ENCODE results near the gene KIF26B. TPM values are rescaled to one million over a fixed set of nuclear protein-coding genes. Genes with fewer than 3 reads are reported as not detected.
"Not testable (repeated sequence)": the region's sequence is repeated elsewhere in the genome, so short reads cannot be mapped to it uniquely, and the experiment has no call there.

The KIF26B gene
- total RNA-seq, 1 experiment from 2014 or later, result 0.04 TPM

DNA sequence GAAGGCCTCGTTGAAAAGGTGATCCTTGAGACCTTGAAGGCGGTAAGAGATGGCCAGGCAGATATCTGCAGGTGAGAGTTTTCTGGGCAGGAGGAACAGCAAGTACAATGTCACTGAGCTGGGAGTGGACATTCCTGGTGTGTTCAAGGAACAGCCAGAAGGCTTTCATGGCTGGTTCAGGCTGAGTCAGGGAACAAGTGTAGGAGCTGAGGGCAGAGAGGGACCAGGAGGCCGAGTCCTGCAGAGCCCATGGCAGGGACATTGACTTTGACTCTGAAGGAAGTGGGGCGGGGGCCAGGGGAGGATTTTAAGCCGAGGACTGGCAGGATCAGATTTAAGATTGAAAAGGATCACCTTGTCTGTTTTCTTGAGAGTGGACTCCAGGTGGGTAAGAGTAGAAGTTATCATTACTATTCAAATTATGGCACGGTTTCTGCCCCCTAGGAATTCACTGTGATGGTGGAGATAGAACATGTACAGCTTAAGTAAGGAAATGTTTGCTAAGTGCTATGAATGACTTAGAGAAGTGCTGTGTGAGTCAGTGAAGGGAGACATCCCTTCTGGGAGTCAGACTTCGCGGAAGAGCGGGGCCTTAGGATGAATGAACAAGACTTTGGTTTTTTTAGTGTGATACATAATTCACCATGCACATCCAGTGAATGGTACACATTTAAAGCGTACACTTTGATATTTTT lies 202.3 kb downstream of the KIF26B start:
- Histone ChIP-seq H3K9me3 (ENCODE audit: low read length) (no peaks in the 10 kb centered on the region), H2AFZ (ENCODE audit: low read length) (no peak overlapping the region), H3K4me3 (ENCODE audit: low read length) (no peak overlapping the region), H3K27me3 (ENCODE audit: low read length) (peaks cover 63% of the 10 kb centered on the region), H3K4me2 (ENCODE audit: low read length) (no peak overlapping the region), H3K9me2 (replicated peaks; ENCODE audit: low read length) (no peaks in the 10 kb centered on the region), H3K36me3 (ENCODE audit: low read depth, low read length) (no peaks in the 10 kb centered on the region), H3K4me1 (ENCODE audit: insufficient read depth, low read length) (no peaks in the 10 kb centered on the region), H3F3A (ENCODE audit: low read length, unreplicated experiment) (no peaks in the 10 kb centered on the region), H4K20me1 (ENCODE audit: low read length) (no peaks in the 10 kb centered on the region), H3K27ac (ENCODE audit: low read length) (no peak overlapping the region), H3K9ac (ENCODE audit: low read length) (no peak overlapping the region), H3K79me2 (ENCODE audit: low read length) (no peaks in the 10 kb centered on the region)
- no peak for TF ChIP-seq CTCF (conservative IDR thresholded peaks at IDR 0.05; ENCODE audit: low read depth, low read length)
- no peak for TF ChIP-seq EZH2 (IDR thresholded peaks at IDR 0.05; ENCODE audit: low read length, unreplicated experiment)
- no peak for TF ChIP-seq EZH2phosphoT487 (IDR thresholded peaks at IDR 0.05; ENCODE audit: borderline replicate concordance, low read length)
- intact Hi-C loops (cut with micrococcal nuclease), result no loop called here
- POLR2A ChIA-PET (ENCODE audit: unreplicated experiment), result no interaction called here
- CTCF ChIA-PET, result no interaction called here
- no peak for DNase-seq
- BruUV-seq (replicated peaks), result no TSS peak
- no peak for ATAC-seq

DNA sequence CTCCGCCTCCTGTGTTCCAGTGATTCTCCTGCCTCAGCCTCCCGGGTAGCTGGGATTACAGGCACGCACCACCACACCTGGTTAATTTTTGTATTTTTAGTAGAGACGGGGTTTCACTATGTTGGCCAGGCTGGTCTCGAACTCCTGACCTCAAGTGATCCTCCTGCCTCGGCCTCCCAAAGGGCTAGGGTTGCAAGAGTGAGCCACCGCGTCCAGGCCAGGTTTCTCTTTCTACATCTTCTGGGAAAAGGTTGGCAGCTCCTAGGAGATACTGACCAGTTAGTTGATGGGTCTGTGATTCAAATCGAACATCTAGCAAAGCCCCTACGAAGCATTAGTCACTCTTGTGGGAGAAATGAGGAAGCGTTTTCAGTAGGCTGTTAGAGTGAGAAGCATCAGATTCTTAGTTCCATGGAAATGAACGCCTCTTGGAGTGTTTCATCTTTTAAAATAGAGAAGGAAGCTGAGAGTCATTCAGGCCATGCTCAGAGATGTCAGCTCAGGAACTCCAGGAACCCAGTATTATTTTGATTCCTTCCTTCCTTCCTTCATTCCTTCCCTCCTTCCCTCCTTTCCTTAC lies 204.4 kb downstream of the KIF26B start:
- H3K4me3 ChIP-seq (ENCODE audit: low read length); POLR2A ChIA-PET (ENCODE audit: unreplicated experiment); intact Hi-C loops (cut with micrococcal nuclease); DNase-seq; H3K4me2 ChIP-seq (ENCODE audit: low read length); H3K9me3 ChIP-seq (ENCODE audit: low read length); H3K9me2 ChIP-seq (replicated peaks; ENCODE audit: low read length); H2AFZ ChIP-seq (ENCODE audit: low read length); H4K20me1 ChIP-seq (ENCODE audit: low read length); H3K9ac ChIP-seq (ENCODE audit: low read length); ATAC-seq; CTCF ChIA-PET; BruUV-seq (replicated peaks); H3F3A ChIP-seq (ENCODE audit: low read length, unreplicated experiment); H3K4me1 ChIP-seq (ENCODE audit: insufficient read depth, low read length); H3K27ac ChIP-seq (ENCODE audit: low read length); H3K79me2 ChIP-seq (ENCODE audit: low read length); H3K36me3 ChIP-seq (ENCODE audit: low read depth, low read length): not testable (repeated sequence)
- peaks cover 59% of the 10 kb centered on the region for H3K27me3 ChIP-seq (ENCODE audit: low read length)

DNA sequence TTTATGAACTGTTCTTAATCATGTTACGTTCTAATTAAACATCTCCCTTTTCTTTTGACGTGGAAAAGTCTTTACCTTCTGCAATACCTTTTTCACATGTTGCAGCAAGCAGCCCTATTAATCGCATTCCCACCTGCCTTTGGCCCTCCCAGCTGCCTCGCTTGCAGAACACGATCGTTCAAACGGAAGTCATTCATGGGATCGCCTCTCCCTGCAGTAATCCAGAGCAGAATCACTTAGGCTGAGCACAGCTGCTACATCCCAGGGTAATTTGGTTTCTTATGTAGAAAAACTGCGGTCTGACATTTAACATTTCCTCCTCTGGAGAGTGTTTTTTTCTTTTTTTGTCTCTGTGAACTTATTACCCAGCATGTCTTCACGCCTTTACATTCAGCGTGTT lies 206.3 kb downstream of the KIF26B start:
- ATAC-seq (no peak), DNase-seq (no peak)
- H3K4me2 ChIP-seq (ENCODE audit: low read length), result no peak overlapping the region
- H4K20me1 ChIP-seq (ENCODE audit: low read length), result no peaks in the 10 kb centered on the region
- no peaks in the 10 kb centered on the region for H3K36me3 ChIP-seq (ENCODE audit: low read depth, low read length)
- H3K9me3 ChIP-seq (ENCODE audit: low read length), result no peaks in the 10 kb centered on the region
- H3F3A ChIP-seq (ENCODE audit: low read length, unreplicated experiment), result no peaks in the 10 kb centered on the region
- no peak overlapping the region for H3K9ac ChIP-seq (ENCODE audit: low read length)
- H3K27me3 ChIP-seq (ENCODE audit: low read length), result peaks cover 64% of the 10 kb centered on the region
- no peak overlapping the region for H3K27ac ChIP-seq (ENCODE audit: low read length)
- H3K9me2 ChIP-seq (replicated peaks; ENCODE audit: low read length), result no peaks in the 10 kb centered on the region
- BruUV-seq (replicated peaks), result no TSS peak
- ChIA-PET CTCF (no interaction called here), POLR2A (ENCODE audit: unreplicated experiment) (no interaction called here)
- H3K4me1 ChIP-seq (ENCODE audit: insufficient read depth, low read length), result no peaks in the 10 kb centered on the region
- intact Hi-C loops (cut with micrococcal nuclease), result no loop called here
- TF ChIP-seq CTCF (conservative IDR thresholded peaks at IDR 0.05; ENCODE audit: low read depth, low read length), result no peak
- no peak for TF ChIP-seq EZH2phosphoT487 (IDR thresholded peaks at IDR 0.05; ENCODE audit: borderline replicate concordance, low read length)
- TF ChIP-seq EZH2 (IDR thresholded peaks at IDR 0.05; ENCODE audit: low read length, unreplicated experiment), result no peak
- no peak overlapping the region for H3K4me3 ChIP-seq (ENCODE audit: low read length)
- no peak overlapping the region for H2AFZ ChIP-seq (ENCODE audit: low read length)
- no peaks in the 10 kb centered on the region for H3K79me2 ChIP-seq (ENCODE audit: low read length)
